ENCODE measurements around the gene MTUS2.

DNA sequence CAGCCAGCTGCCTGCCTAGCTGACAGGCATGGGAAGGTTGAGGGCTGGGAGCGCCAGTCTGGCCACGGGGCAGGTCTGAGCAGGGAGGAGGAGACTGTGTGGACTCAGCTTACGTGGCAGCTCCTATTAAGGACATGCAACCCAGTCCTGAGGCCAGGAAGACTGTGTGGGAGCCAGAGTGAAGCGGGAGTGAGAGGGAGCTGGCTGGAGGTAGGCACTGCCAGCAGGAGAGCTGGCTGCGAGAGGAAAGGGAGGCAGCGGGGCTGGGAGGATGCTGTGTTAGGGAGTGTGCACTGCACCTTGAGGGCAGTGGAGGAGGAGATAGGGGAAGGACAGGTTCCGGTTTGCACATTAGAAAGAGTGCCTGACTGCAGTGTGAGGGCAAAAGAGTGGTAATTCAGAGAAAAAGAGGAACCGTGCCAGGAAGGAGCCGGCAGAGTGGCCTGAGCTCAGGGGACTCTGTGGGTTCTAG, 676.1 kb downstream of the MTUS2 start:
- TF ChIP-seq, protein P1, sequence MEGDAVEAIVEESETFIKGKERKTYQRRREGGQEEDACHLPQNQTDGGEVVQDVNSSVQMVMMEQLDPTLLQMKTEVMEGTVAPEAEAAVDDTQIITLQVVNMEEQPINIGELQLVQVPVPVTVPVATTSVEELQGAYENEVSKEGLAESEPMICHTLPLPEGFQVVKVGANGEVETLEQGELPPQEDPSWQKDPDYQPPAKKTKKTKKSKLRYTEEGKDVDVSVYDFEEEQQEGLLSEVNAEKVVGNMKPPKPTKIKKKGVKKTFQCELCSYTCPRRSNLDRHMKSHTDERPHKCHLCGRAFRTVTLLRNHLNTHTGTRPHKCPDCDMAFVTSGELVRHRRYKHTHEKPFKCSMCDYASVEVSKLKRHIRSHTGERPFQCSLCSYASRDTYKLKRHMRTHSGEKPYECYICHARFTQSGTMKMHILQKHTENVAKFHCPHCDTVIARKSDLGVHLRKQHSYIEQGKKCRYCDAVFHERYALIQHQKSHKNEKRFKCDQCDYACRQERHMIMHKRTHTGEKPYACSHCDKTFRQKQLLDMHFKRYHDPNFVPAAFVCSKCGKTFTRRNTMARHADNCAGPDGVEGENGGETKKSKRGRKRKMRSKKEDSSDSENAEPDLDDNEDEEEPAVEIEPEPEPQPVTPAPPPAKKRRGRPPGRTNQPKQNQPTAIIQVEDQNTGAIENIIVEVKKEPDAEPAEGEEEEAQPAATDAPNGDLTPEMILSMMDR (IDR thresholded peaks at IDR 0.05; ENCODE audit: borderline replicate concordance, extremely low read depth, low read length, poor library complexity, severe bottlenecking): no peak
- no peak for TF ChIP-seq EZH2 (IDR thresholded peaks at IDR 0.05; ENCODE audit: borderline replicate concordance, low read depth, low read length, severe bottlenecking)

Data from DND-41 (cell line).